ENCODE results near the gene TECTA.
A peak's percentile ranks its signal among the peaks of the same experiment; 100 is the strongest.
"Not testable (repeated sequence)": the region's sequence is repeated elsewhere in the genome, so short reads cannot be mapped to it uniquely, and the experiment has no call there.

TECTA gene

DNA sequence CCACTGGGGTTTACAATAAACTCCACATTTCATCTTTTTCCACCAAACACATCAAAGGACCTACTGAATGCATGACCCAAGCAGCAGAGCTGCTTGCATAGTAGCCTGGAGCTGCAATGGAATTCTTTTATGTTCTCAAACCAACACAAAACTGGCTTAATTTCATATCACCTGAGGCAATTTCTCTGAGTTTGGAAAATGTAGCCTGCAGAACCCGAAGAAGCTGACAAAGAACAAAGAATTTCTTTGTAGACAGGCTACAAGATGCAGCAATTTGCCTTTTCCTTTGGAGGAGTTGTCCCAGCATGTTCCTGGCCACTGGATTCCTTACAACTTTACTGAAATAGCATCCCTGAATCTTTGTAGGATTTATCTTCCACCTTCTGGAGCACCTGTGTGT, 5.5 kb upstream of the TECTA start:
- no peak for DNase-seq (ENCODE audit: low spot score)

DNA sequence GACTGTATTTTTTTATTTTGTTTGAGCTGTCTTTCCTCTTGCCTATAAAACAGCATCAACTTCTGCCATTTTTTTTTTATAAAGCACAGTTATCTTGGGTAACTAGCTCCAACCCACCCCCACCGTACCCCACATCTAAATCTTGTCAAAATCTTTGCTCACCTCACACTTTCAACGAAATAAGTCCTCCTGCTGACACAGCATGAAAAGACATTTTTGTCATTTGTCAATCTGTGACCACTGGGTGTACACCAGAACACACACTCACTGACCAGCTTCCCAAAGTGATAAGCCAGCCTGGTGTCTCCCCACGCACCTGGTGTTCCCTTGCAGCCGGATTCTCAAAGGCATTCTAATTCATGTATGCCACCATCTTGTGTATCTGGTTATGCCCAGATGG, 1.7 kb upstream of the TECTA start:
- DNase-seq (ENCODE audit: low spot score) = no peak

DNA sequence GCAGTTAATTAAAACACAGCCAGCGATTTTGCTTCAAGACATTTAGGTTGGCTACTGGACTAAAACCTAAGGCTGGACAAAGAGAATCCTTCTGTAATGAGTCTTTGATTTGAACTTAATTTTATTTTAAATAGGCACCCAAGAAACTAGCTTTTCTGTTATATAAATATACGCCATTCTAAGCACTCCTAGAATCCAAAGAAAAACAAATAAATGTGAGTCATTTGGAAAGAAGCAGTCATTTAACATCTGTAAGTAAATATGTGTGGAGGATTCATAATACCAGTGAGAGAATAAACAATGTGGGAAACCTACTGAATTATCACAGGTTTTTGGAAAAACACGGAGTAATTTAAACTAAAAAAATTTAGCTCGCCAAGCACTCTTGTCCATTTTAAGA, 1.2 kb upstream of the TECTA start:
- DNase-seq (ENCODE audit: low spot score) = no peak

DNA sequence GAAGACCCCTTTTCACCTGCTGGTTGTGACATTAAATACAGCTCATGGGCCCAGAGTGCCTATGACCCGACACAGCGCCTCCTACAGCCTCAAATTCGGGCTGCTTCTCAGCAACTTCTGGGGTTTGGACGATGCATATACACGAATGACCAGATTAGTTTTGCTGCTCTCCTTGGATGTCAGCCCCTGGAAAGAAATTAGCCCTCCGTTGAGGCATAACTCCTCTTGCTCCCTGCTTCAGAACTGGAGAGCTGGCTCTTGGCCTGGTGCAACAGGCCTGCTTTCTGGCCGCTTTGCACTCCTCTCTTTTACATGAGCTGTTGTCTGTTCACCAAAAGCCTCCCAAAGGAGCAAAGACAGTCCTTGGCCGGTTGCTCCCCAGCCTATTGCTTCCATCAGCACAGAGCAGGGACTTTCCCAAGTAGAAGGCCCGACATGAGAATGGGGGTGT, 3.3 kb downstream of the TECTA start:
- DNase-seq (ENCODE audit: low spot score) = peak; percentile 7

DNA sequence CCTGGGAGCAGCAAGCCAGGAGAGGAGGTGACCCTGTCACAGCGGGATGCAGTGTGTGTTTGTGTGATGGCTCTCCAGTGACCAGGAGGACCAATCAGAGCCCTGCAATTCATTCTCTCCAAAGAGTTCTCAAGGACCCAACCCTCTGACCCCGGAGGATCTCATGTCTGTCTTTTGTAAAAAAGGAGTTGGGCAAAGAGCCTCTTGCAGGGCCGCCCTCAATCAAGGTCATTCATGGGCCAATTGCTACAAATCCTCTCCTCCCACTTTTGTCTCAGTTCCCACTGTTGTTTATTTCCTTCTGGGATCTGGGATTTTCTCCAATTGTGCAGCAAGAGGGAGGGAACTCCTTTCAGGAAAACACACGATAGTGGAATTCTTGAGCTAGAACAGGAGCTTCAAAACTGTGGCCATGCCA, 4.0 kb downstream of the TECTA start:
- DNase-seq (ENCODE audit: low spot score) = peak; percentile 34

DNA sequence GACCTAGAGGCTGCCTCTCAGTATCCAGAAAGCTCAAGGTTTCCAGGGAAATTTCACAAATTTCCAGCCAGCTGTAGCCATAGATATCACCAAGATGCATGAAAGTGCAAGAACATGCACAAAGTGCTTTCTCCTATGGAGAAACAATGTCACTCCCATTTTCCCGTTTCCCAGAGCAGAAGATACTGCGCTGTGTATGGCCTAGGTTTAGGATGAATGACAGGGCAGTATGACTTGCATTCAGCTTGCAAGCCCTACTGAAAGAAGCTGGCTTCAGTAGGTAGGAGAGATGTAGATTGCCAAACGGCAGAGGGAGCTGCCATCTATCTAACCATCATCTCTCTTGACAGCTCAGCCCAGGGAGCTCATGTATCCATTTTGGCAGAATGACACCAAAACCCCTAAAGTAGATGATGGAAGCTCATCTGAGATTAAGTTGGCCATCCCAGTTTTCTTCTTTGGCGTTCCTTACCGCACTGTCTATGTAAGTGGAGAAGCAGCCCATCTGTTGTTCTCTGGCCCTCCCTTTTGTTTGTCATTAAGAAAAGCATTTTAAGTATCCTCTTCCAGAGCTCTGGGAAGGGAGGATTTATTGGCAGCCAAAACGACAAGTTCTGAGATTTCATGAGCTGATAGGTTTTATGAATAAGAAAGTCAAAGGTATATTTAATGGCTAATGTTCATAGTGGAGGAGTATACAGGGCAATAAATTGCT, 4.6 kb downstream of the TECTA start:
- no peak for DNase-seq (ENCODE audit: low spot score)

DNA sequence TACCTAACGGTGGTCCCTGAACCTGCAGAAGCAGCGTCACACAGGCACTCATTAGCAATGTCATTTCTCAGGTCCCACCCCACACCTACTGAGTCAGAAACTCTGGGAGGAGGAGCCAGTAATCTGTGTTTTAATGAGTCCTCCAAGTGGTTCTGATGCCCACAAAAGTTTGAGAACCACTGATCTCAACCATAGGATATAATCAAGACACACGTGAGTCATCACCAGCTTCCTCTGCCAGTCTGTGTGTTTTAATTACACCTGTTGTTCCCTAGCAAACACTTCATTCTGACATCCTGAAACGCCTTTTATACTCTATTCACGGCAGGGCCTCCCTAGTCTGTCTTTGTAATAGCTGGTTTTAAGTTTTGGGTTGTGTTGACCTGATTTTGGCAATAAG, 5.8 kb downstream of the TECTA start:
- no peak for DNase-seq (ENCODE audit: low spot score)

DNA sequence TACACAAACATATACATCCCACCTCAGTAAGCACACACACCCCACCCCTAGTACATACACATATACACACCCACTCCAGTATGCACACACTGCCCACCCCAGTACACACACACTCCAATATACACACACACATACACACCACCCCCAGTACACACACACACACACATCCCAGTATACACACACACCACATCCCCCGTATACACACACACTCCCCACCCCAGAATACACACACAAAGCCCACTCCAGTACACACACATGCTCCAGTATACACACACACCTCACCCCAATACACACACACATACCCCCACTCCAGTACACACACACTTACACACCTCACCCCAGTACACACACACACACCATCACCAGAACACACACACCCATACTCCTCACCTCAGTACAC, 7.4 kb downstream of the TECTA start:
- DNase-seq (ENCODE audit: low spot score) = no peak

DNA sequence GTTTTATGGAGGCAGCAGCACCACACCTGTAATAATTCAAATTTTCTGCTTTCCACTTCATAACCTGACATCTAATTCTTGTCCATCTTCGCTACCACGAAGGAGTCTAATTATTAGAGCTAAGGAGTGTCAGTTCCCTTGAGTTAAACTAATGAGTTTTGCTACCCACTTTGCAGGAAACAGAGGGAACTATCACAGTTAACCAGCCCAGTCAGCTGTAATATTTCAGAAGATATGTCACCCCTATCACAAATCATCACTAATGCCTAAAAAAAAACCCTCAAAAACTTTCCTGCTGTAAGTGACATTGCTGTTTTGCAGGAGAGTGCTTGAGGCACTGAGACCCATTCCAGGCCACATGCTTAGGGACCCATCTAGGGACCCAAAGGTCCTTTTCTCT, 8.4 kb downstream of the TECTA start:
- DNase-seq (ENCODE audit: low spot score) = no peak

DNA sequence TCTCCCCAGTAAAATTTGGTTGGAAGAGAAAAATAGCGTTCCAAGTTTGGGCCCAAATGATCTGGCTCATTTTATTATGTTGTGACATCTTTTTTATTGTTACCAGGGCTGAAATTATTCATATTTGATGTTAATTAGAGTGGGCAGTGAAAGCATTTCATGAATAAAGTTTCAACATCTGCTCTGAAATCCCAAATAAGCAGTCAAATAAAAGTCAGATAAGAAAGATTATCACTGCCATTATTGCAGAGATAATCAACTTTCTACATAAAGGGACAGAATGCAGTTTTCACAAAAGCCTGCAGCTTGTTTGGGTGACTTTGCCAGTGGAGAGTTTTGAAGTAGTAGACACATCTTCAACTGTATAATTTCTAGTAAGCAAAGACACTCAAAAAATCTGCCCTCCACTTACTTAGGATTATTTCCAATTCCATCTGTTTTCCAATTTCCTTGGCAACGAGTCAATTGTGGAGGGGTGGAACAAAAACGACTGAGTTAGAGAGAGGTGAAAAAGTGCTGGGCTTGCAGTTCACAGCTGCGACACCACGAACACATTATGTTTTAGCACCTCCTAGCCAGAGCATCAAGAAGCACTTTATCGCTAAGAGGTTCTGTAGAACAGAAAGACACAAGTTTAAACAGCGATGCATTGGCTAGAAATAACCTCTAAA, 9.0 kb downstream of the TECTA start:
- no peak for DNase-seq (ENCODE audit: low spot score)

DNA sequence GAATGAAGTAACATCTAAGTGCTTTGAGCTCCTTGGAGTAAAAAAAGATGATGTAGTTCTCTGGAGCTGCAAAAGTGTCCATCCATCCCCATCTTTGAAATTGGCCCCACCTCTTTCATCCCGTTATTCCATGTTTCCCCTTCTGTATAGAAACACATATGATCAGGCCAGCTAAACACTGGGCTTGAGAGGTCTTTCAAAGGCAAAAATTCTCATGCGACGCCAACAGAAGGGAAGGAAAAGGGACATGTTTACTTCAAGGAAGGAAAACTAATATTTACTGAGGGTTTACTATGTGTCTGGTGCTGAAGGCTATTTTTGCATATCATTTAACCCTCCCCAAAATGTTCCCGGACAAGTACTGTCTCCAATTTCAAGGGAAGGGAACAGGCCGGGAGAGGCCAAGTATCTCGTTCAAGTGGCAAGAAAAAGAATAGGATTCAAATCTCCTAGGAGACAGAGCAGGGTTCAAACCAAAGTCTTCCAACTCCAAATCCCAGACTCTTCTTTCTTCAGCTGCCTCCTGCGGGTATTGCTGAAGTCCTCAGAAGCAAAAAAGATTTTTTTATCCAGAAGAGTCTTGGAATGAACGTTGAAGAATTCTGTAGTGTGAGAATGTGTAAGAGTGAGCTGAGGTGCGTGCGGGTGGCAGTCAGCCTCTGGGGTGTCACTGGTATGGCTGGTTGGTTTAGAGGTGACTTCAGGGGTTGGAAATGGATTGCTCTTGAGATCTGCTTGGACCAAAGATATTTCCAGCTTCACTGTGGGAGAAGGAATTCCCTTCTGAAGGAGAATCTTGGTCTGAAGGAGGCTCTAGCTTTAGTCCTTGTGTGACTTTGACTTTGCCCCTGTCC, 10.1 kb downstream of the TECTA start:
- no peak for DNase-seq (ENCODE audit: low spot score)

DNA sequence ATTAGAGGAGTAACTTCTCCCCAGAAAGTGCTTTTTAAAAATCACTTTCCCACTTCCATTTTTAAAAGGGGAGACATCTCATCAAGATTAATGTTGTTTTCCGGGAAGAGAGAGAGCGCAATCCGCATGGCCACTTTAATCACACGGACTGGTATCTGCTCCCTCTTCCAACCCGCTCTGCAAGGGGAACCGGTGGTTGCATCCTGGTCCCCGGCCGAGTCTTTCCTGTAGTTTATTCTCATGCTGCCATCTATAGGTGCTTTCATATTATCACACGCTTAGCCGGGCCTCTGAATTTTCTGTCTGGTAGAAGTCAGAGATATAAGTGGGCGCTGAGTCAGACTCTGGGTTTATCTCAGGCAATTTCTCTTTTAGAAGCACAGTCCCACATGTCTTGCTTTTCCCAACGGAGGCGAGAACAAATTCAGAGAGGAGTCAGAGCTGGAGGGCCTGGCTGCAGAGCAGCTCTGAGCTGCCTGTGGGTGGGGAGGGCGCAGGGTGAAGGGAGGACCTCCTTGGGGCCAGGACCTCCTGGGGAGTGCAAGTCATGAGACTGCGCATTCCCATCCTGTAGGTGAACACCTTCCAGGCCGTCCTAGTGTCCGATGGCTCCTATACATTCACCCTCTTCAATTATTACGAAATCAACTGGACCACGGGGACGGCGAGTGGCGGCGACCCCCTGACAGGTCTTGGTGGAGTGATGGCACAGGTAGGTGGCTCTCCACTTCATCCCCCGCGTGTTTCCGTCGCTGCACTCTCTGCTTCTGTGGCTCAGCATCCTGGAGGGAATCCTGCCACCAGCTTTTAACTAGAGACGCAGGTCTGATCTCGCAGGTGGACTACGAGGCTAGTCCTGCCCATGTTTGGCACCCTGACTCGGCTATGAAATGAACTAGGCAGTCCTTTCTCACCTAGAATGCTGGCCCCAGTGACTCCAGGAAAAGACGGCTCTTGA, 11.7 kb downstream of the TECTA start:
- peak; percentile 61 for DNase-seq (ENCODE audit: low spot score)

DNA sequence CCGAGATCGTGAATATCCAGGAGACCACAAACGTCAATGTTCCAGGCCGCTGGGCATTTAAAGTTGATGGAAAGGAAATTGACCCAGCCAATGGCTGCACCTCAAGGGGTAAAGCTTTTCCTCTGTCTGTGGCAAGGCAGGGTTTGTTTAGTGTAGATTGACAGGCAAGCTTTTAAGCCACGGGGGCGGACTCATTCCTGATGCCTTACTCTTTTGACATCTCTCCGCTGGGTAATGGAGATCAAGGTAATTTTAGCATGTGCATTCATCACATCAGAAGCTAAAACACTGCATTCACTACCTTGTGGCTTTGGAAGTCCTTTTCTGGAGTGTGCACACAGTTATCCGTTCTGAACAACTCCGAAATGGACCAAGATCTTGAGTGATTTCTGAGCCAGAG, 12.6 kb downstream of the TECTA start:
- DNase-seq (ENCODE audit: low spot score) = no peak

DNA sequence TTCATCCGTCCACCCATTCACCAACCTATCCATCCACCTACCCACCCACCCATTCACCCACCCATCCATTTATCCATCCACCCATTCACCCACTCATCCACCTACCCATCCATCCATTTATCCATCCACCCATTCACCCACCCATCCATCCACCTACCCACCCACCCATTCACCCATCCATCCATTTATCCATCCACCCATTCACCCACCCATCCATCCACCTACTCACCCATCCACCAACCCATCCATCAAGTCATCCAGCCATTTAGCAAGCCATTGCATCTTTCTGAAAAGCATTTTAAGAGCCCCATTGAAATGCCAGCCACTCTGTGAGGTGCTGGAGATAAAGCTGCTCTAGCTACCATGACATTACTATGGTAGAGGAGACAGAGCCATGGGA, 14.0 kb downstream of the TECTA start:
- not testable (repeated sequence) for DNase-seq (ENCODE audit: low spot score)

DNA sequence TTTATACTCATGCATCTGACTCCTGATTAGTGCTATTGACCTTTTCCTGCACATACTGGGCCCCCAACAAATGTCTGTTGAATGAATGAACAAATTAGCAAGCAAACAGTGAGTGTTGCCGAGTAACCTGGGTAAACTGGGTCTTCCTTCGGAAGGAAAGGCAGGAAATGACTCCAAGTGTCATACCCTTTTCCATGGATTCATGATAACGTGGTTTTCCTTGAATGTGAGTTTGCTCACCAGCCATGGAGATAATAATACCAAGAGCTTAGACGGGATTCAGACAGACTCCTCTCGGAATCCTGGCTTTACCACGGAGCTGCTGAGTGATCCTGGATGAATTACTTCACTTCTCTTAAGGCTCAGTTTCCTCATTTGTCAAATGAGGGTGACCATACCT, 16.7 kb downstream of the TECTA start:
- DNase-seq (ENCODE audit: low spot score) = no peak

DNA sequence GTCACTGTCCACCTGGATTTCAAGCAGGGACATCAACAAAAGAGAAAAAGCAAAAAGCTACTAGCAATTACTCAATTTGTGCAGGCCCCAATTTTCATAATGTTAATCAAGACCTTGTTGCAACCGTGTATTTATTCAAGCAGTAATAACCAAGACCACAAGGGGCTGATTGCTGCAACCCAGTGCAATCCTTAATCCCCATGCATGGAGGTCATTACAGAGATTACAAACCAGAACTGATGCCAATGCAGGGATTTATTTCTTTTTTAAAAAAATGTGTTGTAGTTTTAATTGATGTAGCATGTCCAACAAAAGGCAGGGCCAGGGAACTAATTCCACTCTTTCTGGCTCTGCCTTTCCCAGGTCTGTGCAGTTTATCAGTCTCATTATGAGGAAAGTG, 18.4 kb downstream of the TECTA start:
- DNase-seq (ENCODE audit: low spot score) = no peak

DNA sequence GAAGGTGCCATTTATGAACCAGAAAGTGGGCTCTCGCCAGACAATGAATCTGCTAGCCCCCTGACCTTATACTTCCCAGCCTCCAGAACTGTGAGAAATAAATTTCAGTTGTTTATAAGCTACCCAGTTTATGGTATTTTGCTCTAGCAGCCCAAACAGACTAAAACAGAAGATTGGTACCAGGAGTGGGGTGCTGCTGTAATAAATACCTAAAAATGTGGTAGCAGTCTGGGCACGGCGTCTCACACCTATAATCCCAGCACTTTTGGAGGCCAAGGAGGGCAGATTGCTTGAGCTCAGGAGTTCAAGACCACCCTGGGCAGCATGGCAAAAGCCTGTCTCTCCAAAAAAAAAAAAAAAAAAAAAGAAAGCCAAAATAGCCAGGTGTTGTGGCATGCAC, 21.3 kb downstream of the TECTA start:
- no peak for DNase-seq (ENCODE audit: low spot score)

DNA sequence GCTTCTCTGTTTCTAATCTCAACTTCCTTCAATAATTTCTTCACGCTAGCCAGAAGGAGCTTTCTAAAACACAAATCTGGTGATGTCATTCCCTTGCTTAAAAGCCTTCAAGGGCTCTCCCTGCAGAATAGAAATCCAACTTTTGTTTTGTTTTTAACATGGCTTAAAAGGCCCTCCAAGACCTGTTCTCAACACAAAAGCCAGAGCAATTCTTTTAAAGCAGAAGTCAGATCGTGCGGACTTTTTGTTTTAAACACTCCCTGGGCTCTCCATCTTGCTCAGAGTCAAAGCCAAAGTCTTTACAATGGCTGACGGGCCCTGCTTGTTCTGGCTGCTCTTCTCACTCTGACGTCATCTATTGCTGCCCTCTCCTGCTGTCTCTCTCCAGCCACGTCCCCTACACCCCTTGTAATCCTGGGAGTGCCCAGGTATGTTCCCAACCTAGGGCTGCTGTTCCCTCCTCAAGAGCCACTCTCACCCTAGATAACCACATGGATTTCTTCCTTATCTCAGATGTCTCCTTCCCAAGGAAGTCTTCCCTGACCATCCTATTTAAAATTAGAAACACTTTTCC, 22.5 kb downstream of the TECTA start:
- no peak for DNase-seq (ENCODE audit: low spot score)

DNA sequence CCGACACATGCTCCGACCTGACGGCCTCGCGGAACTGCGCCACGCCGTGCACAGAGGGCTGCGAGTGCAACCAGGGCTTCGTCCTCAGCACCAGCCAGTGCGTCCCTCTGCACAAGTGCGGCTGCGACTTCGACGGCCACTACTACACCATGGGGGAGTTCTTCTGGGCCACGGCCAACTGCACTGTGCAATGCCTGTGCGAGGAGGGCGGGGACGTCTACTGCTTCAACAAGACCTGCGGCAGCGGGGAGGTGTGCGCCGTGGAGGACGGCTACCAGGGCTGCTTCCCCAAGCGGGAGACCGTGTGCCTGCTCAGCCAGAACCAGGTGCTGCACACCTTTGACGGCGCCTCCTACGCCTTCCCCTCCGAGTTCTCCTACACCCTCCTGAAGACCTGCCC, 26.8 kb downstream of the TECTA start:
- DNase-seq (ENCODE audit: low spot score) = no peak

DNA sequence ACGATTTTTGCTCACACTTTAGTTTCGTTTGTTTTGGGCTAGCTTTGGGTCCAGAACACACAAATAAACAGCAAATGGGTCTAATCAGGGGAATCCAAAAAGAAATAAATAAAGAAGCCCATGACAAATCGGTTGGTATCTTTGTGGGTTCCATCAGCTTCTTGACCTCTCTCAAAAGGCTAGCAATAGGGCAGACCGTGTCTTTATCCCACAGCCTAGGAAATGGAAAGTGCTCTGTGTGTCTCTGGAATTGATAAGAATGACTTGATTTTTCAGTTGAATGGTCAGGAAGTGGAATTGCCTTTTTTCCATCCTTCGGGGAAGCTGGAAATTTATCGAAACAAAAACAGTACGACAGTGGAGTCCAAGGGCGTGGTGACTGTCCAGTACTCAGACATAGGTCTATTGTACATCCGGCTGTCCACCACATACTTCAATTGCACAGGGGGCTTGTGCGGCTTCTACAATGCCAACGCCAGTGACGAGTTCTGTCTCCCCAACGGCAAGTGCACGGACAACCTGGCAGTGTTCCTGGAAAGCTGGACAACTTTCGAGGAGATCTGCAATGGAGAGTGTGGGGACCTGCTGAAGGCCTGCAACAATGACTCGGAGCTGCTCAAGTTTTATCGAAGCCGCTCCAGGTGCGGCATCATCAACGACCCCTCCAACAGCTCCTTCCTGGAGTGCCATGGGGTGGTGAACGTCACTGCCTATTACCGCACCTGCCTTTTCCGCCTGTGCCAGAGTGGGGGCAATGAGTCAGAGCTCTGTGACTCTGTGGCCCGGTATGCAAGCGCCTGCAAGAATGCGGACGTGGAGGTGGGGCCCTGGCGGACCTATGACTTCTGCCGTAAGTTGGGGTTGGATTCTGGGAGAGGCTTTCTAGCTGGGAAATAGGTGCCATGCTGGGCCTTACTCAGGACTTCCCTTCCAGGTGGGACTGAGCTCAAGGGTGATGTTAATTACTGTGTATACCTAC, 28.6 kb downstream of the TECTA start:
- DNase-seq (ENCODE audit: low spot score) = no peak

Data from globus pallidus (tissue), 1 donor.